ENCODE measurements around the gene SYTL2. TPM values are rescaled to one million over a fixed set of nuclear protein-coding genes. Genes with fewer than 3 reads are reported as not detected.

Gene SYTL2
- total and polyA plus RNA-seq, 10 donors, result 2.7 to 176 (median 26.5) TPM

GRCh38 chr11:85698195-85698594, 112.7 kb downstream of the SYTL2 start:
- Histone ChIP-seq H3K4me3 (no peak overlapping the region), H3K36me3 (peaks cover 0 to 6% (median 0%) of the 10 kb centered on the region in 6 donors), H3K9me3 (no peaks in the 10 kb centered on the region), H3K27ac (no peak overlapping the region), H3K4me1 (peaks cover 0 to 20% (median 14%) of the 10 kb centered on the region in 6 donors), H3K27me3 (replicated peaks in 1 of 7) (no peaks in the 10 kb centered on the region)
- no peak for DNase-seq
- TF ChIP-seq POLR2A (IDR thresholded peaks at IDR 0.05) (no peak), CTCF (IDR thresholded peaks at IDR 0.05 in 8 of 11, conservative IDR thresholded peaks at IDR 0.05 in 3 of 11) (no peak), POLR2AphosphoS5 (IDR thresholded peaks at IDR 0.05) (no peak)
- intact Hi-C loops (cut with DNase I; ENCODE audit: low total_unique reads), result no loop called here
- WGBS, 5 donors, result 82 to 94% (median 88%) methylated on average over 1 of the region's 1 CpG

- WGBS, 5 donors, result 84 to 92% (median 89%) methylated on average over 2 of the region's 2 CpGs
- Histone ChIP-seq H3K36me3 (peaks cover 0 to 6% (median 0%) of the 10 kb centered on the region in 6 donors), H3K4me1 (peaks cover 0 to 20% (median 14%) of the 10 kb centered on the region in 6 donors), H3K27me3 (replicated peaks in 1 of 7) (no peaks in the 10 kb centered on the region), H3K9me3 (no peaks in the 10 kb centered on the region), H3K4me3 (no peak overlapping the region), H3K27ac (no peak overlapping the region)
- intact Hi-C loops (cut with DNase I; ENCODE audit: low total_unique reads), result no loop called here
- TF ChIP-seq POLR2A (IDR thresholded peaks at IDR 0.05) (no peak), CTCF (IDR thresholded peaks at IDR 0.05 in 8 of 11, conservative IDR thresholded peaks at IDR 0.05 in 3 of 11) (no peak), POLR2AphosphoS5 (IDR thresholded peaks at IDR 0.05) (no peak)
- no peak for DNase-seq
Observed at GRCh38 chr11:85697747-85698146, 113.2 kb downstream of the SYTL2 start.

- no peaks in the 10 kb centered on the region for H3K27me3 ChIP-seq (replicated peaks in 1 of 7)
- H3K36me3 ChIP-seq, result peaks cover 0 to 6% (median 0%) of the 10 kb centered on the region in 6 donors
- no peaks in the 10 kb centered on the region for H3K9me3 ChIP-seq
- intact Hi-C loops (cut with DNase I; ENCODE audit: low total_unique reads), result no loop called here
- peaks cover 0 to 18% (median 13%) of the 10 kb centered on the region in 6 donors for H3K4me1 ChIP-seq
- no peak overlapping the region for H3K27ac ChIP-seq
- no peak for DNase-seq
- H3K4me3 ChIP-seq, result no peak overlapping the region
- TF ChIP-seq POLR2A (IDR thresholded peaks at IDR 0.05), result no peak
- no peak for TF ChIP-seq CTCF (IDR thresholded peaks at IDR 0.05 in 8 of 11, conservative IDR thresholded peaks at IDR 0.05 in 3 of 11)
- no peak for TF ChIP-seq POLR2AphosphoS5 (IDR thresholded peaks at IDR 0.05)
Observed at GRCh38 chr11:85695546-85695945, 115.4 kb downstream of the SYTL2 start.

- Histone ChIP-seq H3K27ac (no peak overlapping the region), H3K27me3 (replicated peaks in 1 of 7) (no peaks in the 10 kb centered on the region), H3K4me3 (no peak overlapping the region), H3K36me3 (peaks cover 0 to 6% (median 0%) of the 10 kb centered on the region in 6 donors), H3K4me1 (peaks cover 0 to 8% (median 3%) of the 10 kb centered on the region in 6 donors), H3K9me3 (no peaks in the 10 kb centered on the region)
- TF ChIP-seq POLR2AphosphoS5 (IDR thresholded peaks at IDR 0.05) (no peak), POLR2A (IDR thresholded peaks at IDR 0.05) (no peak), CTCF (IDR thresholded peaks at IDR 0.05 in 8 of 11, conservative IDR thresholded peaks at IDR 0.05 in 3 of 11) (peak in 7 of 11 experiments; percentile 16 to 52 (median 27))
- no peak for DNase-seq
- 93 to 100% (median 97%) methylated on average over 1 of the region's 1 CpG for WGBS, 5 donors
- intact Hi-C loops (cut with DNase I; ENCODE audit: low total_unique reads), result no loop called here
Observed at GRCh38 chr11:85694385-85694980, 116.5 kb downstream of the SYTL2 start.
